DOHH2 (cell line): ENCODE results near the gene C4BPA.

Experiments used
- EZH2phosphoT487 ChIP-seq: fragments of 200-600 bp; sonication (generic); IDR thresholded peaks from 2 replicates; pipeline ENCODE4 v1.6.1; 2017; ENCODE audit warnings: borderline replicate concordance, mild to moderate bottlenecking, antibody characterized with exemption, low read length, moderate library complexity, mixed read lengths
- TF ChIP-seq, protein P1 (sequence below): fragments of 200-600 bp; sonication (generic); IDR thresholded peaks from one replicate; pipeline ENCODE4 v1.5.1; 2014; ENCODE audit warnings: antibody characterized with exemption, mild to moderate bottlenecking, low read depth, low read length; ENCODE audit not compliant: poor library complexity, severe bottlenecking

DNA sequence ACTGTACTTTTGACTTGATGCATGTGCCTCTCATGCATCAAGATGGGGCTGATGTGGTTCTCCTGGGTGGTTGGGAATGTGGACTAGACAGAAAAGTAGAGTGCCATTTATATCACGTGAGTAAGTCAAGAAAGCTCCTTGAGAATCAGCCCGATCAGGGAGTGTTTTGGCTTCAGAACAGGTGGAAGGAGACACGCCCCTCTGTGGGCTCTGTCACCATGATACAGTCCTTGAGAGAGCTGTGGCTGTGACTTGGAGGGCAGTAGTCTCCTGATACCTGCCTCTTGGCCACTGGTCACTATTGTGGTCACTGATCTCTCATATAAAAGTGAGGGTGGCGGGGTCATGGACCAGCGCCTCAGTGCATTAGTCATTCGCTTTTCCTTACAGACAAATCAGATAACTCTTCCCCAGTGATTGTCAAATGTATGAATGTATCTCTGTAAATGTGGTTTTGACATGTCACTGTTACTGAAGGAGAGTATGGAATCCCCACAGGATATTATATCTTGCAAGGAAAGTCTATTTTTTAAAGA is 24.3 kb upstream of the C4BPA start:
- TF ChIP-seq, protein P1, sequence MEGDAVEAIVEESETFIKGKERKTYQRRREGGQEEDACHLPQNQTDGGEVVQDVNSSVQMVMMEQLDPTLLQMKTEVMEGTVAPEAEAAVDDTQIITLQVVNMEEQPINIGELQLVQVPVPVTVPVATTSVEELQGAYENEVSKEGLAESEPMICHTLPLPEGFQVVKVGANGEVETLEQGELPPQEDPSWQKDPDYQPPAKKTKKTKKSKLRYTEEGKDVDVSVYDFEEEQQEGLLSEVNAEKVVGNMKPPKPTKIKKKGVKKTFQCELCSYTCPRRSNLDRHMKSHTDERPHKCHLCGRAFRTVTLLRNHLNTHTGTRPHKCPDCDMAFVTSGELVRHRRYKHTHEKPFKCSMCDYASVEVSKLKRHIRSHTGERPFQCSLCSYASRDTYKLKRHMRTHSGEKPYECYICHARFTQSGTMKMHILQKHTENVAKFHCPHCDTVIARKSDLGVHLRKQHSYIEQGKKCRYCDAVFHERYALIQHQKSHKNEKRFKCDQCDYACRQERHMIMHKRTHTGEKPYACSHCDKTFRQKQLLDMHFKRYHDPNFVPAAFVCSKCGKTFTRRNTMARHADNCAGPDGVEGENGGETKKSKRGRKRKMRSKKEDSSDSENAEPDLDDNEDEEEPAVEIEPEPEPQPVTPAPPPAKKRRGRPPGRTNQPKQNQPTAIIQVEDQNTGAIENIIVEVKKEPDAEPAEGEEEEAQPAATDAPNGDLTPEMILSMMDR, result no peak
- TF ChIP-seq EZH2phosphoT487, result no peak
